GM13976 (cell line): ENCODE results near the gene SMAD7.

Experiments used
- DNase-seq: peaks from one replicate; pipeline ENCODE4 v3.0.0; 2012; ENCODE audit warnings: low spot score
- in situ Hi-C: fragments of 300-500 bp; cut with MboI; formaldehyde crosslinking; loops from one replicate; pipeline ENCODE4 v1.12.0; 2022; ENCODE audit warnings: low sequenced_read_pairs, mixed read lengths, inconsistent platforms; ENCODE audit not compliant: unreplicated experiment
- TF ChIP-seq, protein P1 (sequence below): IDR thresholded peaks from 2 replicates; pipeline ENCODE4 v1.5.1; 2012; ENCODE audit warnings: borderline replicate concordance, mild to moderate bottlenecking; ENCODE audit not compliant: insufficient read depth; ENCODE audit errors: extremely low read depth, missing control alignments, control extremely low read depth

The SMAD7 gene

DNA sequence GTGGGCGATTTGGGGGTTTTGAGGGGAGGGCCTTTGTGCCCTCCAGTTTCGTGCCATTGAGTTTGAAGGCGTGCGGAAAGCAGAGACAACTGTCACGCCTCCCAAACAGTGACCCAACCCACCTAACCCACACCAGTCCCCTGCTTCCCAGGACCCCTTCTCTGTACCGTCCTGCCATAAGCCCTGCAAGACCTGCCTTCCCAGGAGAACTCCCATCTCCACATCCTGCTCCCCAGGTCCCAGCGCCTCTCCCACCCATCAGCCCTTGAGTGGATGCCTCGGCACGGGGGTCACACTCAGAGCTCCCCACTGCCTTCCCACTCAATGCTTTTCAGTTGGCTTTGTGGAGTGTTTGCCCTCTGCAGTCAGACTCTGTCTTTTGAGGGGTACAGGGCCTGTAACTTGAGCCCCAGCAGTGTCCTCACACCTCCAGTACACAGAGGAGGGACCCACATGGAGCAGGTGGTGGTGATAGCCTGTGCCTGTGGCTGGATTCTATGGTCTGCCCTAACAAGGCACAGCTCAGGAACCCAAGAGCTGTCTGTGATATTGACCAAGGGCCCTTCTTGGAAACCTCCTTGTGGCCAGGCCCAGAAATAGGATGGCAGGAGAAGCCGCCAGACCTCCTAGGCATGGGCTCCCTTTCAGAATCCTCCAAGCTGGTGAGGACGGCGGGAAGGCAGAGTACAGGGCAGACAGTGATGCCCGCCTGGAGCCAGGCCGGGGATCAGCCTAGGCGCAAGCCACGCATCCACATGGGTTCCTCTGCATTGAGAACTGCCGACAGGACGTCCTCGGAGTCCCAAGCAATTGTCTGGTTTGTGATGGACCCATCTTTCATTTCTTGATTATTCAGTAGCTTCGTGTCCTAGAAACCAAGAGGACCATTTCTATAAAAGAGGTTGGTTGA is 44.4 kb upstream of the SMAD7 start:
- TF ChIP-seq, protein P1, sequence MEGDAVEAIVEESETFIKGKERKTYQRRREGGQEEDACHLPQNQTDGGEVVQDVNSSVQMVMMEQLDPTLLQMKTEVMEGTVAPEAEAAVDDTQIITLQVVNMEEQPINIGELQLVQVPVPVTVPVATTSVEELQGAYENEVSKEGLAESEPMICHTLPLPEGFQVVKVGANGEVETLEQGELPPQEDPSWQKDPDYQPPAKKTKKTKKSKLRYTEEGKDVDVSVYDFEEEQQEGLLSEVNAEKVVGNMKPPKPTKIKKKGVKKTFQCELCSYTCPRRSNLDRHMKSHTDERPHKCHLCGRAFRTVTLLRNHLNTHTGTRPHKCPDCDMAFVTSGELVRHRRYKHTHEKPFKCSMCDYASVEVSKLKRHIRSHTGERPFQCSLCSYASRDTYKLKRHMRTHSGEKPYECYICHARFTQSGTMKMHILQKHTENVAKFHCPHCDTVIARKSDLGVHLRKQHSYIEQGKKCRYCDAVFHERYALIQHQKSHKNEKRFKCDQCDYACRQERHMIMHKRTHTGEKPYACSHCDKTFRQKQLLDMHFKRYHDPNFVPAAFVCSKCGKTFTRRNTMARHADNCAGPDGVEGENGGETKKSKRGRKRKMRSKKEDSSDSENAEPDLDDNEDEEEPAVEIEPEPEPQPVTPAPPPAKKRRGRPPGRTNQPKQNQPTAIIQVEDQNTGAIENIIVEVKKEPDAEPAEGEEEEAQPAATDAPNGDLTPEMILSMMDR: no peak
- in situ Hi-C loops: loop anchor here (25.0 kb wide), 1 partner anchor 108 kb away; no protein-coding TSS in a partner anchor
- no peak for DNase-seq

DNA sequence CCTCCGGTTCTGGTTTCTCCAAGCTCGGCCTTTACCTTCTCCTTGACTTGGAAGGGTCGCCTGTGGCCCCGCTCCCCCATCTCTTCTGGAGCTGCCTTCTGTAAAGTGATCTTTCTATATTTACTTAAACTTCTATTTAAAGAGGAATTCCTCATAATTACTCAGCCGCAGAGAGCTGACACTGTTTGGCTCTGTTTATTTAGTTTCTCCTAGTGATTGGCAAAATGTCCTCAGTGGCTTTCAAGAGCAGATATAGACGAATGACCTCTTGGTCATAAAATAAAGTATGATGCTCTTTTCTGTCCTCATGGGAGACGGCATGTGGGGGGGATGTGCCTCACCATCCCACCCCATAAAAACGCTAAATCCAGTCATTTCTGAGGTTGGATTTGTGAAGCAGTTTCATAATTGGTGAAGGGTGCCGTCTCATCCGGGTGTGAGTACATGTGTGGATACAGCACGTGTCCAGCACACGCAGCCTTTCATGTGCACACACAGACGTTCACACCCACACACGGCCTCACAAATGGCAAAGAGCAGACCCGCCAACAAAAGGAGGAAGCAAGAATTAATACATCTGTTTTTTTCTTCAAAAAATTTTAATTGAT is 43.4 kb upstream of the SMAD7 start:
- TF ChIP-seq, protein P1: no peak
- in situ Hi-C loops: loop anchor here (25.0 kb wide), 1 partner anchor 107 kb away; no protein-coding TSS in a partner anchor
- no peak for DNase-seq

DNA sequence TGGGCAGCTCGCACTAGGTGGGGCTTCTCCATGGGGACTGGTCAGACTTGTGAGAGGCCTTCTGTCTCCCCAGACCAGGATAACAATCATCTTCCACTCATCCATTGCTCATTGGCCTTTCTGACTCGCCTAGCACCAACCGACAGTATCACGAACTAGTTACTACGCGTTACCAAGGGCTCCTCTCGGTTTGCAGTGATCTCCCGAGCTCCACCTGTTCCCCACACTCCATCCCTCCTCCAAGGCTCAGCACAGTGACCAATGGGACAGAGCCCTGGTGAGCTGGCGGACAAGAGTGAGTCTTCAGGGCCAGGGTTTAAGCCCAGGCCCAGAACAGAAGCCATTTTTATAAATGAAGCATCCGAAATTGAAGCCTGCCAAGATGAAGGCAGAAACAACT is 42.8 kb upstream of the SMAD7 start:
- in situ Hi-C loops: loop anchor here (25.0 kb wide), 1 partner anchor 106 kb away; no protein-coding TSS in a partner anchor
- no peak for DNase-seq
- TF ChIP-seq, protein P1: no peak

DNA sequence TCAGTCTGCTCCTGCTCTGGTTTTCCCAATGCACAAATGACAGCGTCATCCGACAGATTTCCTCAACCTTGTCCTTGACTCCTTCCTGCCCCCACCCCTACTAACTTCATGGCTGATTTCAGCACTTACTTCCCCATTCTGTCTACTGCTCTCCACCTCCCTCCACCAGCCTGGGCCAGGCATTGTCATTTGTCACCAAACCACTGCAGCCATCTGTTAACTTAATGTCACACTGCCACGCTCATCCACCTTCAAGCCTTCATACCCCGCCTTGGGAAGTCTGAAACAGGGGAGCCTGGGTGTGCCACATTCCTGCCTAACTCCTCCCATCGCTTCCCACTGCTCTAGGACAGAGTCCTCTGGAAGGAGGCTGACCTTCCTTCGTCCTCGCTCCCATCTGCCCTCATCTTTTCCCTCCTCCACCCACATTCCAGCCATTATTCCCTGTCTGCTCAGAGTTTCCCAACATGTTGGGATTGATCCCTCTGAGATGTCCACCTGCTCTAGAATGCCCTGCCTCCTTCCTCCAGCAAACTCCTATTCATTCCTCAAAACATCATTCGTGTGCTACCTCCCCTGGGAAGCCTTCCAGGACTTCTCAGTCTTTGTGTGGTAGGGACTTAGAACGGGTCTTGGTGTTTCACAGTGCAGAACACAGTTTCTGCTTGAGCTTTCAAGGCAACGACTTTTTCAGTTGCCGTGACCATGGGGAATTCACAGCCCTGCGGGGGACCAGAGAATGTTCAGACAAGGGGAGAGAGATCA is 42.2 kb upstream of the SMAD7 start:
- in situ Hi-C loops: loop anchor here (25.0 kb wide), 1 partner anchor 106 kb away; no protein-coding TSS in a partner anchor
- DNase-seq: peak; percentile 69
- TF ChIP-seq, protein P1: no peak

DNA sequence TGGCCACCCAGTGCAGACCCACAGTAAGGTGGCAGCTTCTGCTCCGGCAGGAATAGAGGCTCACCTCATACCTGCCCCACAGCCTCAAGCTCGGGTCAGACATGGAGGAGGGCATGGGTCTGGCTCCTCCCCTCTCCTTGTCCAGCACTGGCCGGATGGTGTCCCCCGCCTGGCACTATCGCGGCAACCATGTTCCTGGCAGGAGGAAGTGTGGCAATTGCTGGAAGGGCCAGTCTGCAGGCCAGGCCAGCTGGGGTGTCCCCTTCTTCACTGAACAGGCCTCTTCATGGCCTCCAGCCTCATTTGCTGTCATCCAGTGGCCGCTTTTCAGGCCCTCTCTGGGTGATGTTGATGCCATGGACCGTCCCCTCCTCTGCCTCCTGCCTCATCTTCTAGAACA is 41.4 kb upstream of the SMAD7 start:
- TF ChIP-seq, protein P1: no peak
- in situ Hi-C loops: loop anchor here (25.0 kb wide), 1 partner anchor 105 kb away; no protein-coding TSS in a partner anchor
- peak; percentile 23 for DNase-seq

DNA sequence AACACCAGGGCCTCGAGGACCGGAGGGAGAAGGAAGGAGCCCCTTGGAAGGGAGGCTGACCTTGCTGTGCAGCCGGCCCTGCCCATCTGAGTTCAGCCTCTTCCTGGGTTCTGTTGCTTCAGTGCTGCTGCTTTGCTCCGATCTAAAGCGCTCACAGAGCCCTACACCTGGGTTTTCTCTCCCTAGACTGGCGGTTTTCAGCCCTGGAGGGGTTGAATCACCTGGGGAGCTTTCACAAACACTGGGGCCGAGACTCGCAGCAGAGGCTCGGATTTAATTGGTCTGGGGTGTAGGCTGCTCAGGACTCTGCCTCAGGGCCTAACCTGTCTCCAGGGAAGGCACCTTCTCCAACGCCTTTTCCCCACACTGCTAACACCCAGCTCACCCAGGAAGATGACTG is 40.9 kb upstream of the SMAD7 start:
- in situ Hi-C loops: loop anchor here (25.0 kb wide), 1 partner anchor 104 kb away; no protein-coding TSS in a partner anchor
- peak; percentile 25 for DNase-seq

More for the DNA sequence above, 40.9 kb upstream of the SMAD7 start:
- TF ChIP-seq, protein P1: no peak
